HL-60/S4 treated with phorbol 12-myristate 13-acetate at 8.2 ng/mL for 4 days and 3 days (cell line): ENCODE measurements around the gene EMD.
"Not testable (repeated sequence)": the region's sequence is repeated elsewhere in the genome, so short reads cannot be mapped to it uniquely, and the experiment has no call there.

Source experiments
- in situ Hi-C: fragments of 300-500 bp; cut with MboI; formaldehyde crosslinking; loops from 2 replicates; pipeline ENCODE4 v1.15.0; 2022; ENCODE audit warnings: low sequenced_read_pairs

The EMD gene

GRCh38 chrX:154378799-154379568, at the start of gene EMD:
Gene EMD, plus strand, starts transcription at chrX:154379295. Its CDS starts 190 bp downstream, at chrX:154379485.
- in situ Hi-C loops, result no loop called here

GRCh38 chrX:154332561-154332960, 46.5 kb upstream of the EMD start:
- in situ Hi-C loops, result no loop called here

GRCh38 chrX:154333116-154333515, 46.0 kb upstream of the EMD start:
- in situ Hi-C loops, result no loop called here

- in situ Hi-C loops, result no loop called here
These were observed 45.2 kb upstream of the EMD start for GRCh38 chrX:154333837-154334271.

GRCh38 chrX:154334496-154334895, 44.6 kb upstream of the EMD start:
- in situ Hi-C loops, result no loop called here

- in situ Hi-C loops, result not testable (repeated sequence)
These were observed 37.4 kb upstream of the EMD start for GRCh38 chrX:154341399-154342298.

- in situ Hi-C loops, result not testable (repeated sequence)
These were observed 36.0 kb upstream of the EMD start for GRCh38 chrX:154343063-154343462.

- in situ Hi-C loops, result not testable (repeated sequence)
These were observed 35.5 kb upstream of the EMD start for GRCh38 chrX:154343620-154344019.

- in situ Hi-C loops, result no loop called here
These were observed 31.0 kb upstream of the EMD start for GRCh38 chrX:154348114-154348531.

- in situ Hi-C loops, result no loop called here
These were observed 30.3 kb upstream of the EMD start for GRCh38 chrX:154348646-154349358.

- in situ Hi-C loops, result no loop called here
These were observed 29.6 kb upstream of the EMD start for GRCh38 chrX:154349359-154349935.

- in situ Hi-C loops, result no loop called here
These were observed 29.1 kb upstream of the EMD start for GRCh38 chrX:154349979-154350378.

- in situ Hi-C loops, result no loop called here
These were observed 28.5 kb upstream of the EMD start for GRCh38 chrX:154350429-154351182.

GRCh38 chrX:154351183-154352011, 27.7 kb upstream of the EMD start:
- in situ Hi-C loops, result no loop called here

GRCh38 chrX:154352012-154352401, 27.1 kb upstream of the EMD start:
- in situ Hi-C loops, result no loop called here

GRCh38 chrX:154352466-154352865, 26.6 kb upstream of the EMD start:
- in situ Hi-C loops, result no loop called here

- in situ Hi-C loops, result no loop called here
These were observed 25.8 kb upstream of the EMD start for GRCh38 chrX:154353172-154353843.

GRCh38 chrX:154354013-154354412, 25.1 kb upstream of the EMD start:
- in situ Hi-C loops, result no loop called here

GRCh38 chrX:154354516-154354915, 24.6 kb upstream of the EMD start:
- in situ Hi-C loops, result no loop called here
